A549 (cell line): ENCODE results near the gene MMP10. TPM values are rescaled to one million over a fixed set of nuclear protein-coding genes. Genes with fewer than 3 reads are reported as not detected.

Source experiments
- ATAC-seq, 2 experiments: fragments of 200-7000 bp in 1 of 2; fragments of >200 bp in 1 of 2; cut with Nextera tagmentation in 1 of 2; cut with Tn5 transposase in 1 of 2; 3 replicates each; pipeline versions ENCODE4 v1.8.0 to v1.9.1; 2018 to 2020; ENCODE audit warnings: mild to moderate bottlenecking in 1 of 2, moderate library complexity in 1 of 2
- CTCF ChIA-PET: fragments of 300-600 bp; sonication (Branson Sonifier 250); formaldehyde crosslinking; extraction: SDS; loops from one replicate; lab custom pipeline; 2021; ENCODE audit warnings: antibody characterized with exemption, inconsistent platforms; lab: Yijun Ruan, JAX
- POLR2A ChIA-PET: fragments of 350-600 bp; formaldehyde crosslinking; extraction: SDS; loops from one replicate; lab custom pipeline; 2021; ENCODE audit warnings: antibody characterized with exemption, inconsistent platforms; lab: Yijun Ruan, JAX
- DNase-seq, 2 experiments: peaks; one replicate each; pipeline versions ENCODE4 v3.0.0 to v3.0.0-alpha.2; 2011 to 2016; ENCODE audit warnings: low read depth in 1 of 2, low spot score in 1 of 2
- FAIRE-seq: peaks from 2 replicates; lab custom pipeline; 2011; peaks lifted over from hg19 to GRCh38; lab: Jason Lieb, UNC
- H3K27ac ChIP-seq, 2 experiments: fragments of >200 bp; sonication (Bioruptor Twin); formaldehyde crosslinking; 3 replicates each; pipeline ENCODE4 v1.5.1; 2016 to 2017
- H3K4me1 ChIP-seq: fragments of >200 bp; sonication (Bioruptor Twin); formaldehyde crosslinking; 3 replicates; pipeline ENCODE4 v1.6.1; 2016
- H3K4me2 ChIP-seq: fragments of >200 bp; sonication (Bioruptor Twin); formaldehyde crosslinking; 3 replicates; pipeline ENCODE4 v1.6.1; 2016
- H3K4me3 ChIP-seq: fragments of >200 bp; sonication (Bioruptor Twin); formaldehyde crosslinking; 3 replicates; pipeline ENCODE4 v1.5.1; 2016
- H3K9me3 ChIP-seq: fragments of >200 bp; sonication (Bioruptor Twin); formaldehyde crosslinking; 3 replicates; pipeline ENCODE4 v1.6.1; 2016
- BHLHE40 ChIP-seq: IDR thresholded peaks from 2 replicates; pipeline ENCODE4 v1.6.1; 2012; ENCODE audit warnings: low read depth, low read length, inconsistent platforms
- CEBPB ChIP-seq, 2 experiments: fragments of >200 bp in 1 of 2; sonication (Bioruptor Twin) in 1 of 2; formaldehyde crosslinking in 1 of 2; IDR thresholded peaks; 2 replicates each; pipeline ENCODE4 v1.6.1; 2012 to 2016
- CHD2 ChIP-seq: fragments of 150-350 bp; IDR thresholded peaks from 2 replicates; pipeline ENCODE4 v1.6.1; 2014; ENCODE audit warnings: low read length; ENCODE audit not compliant: partially characterized antibody
- CHD4 ChIP-seq: fragments of 200-600 bp; sonication (generic); IDR thresholded peaks from 2 replicates; pipeline ENCODE4 v1.6.1; 2016; ENCODE audit warnings: antibody characterized with exemption, mild to moderate bottlenecking, borderline replicate concordance
- E2F6 ChIP-seq: IDR thresholded peaks from 2 replicates; pipeline ENCODE4 v1.6.1; 2012; ENCODE audit warnings: low read depth, borderline replicate concordance
- EHMT2 ChIP-seq: fragments of 200-600 bp; sonication (generic); IDR thresholded peaks from 2 replicates; pipeline ENCODE4 v1.6.1; 2016; ENCODE audit warnings: antibody characterized with exemption, low read depth, mild to moderate bottlenecking, moderate library complexity
- EP300 ChIP-seq, 2 experiments: fragments of >200 bp; sonication (Bioruptor Twin); formaldehyde crosslinking; IDR thresholded peaks; 2 replicates in 1 of 2; 3 replicates in 1 of 2; pipeline ENCODE4 v1.6.1; 2016 to 2017
- FOSB ChIP-seq: fragments of 250-450 bp; sonication (Bioruptor Pico); IDR thresholded peaks from 2 replicates; pipeline ENCODE4 v1.5.0; 2020; ENCODE audit warnings: mild to moderate bottlenecking, moderate library complexity
- FOSL2 ChIP-seq, 2 experiments: fragments of 450-650 bp in 1 of 2; fragments of >200 bp in 1 of 2; sonication (Bioruptor Twin) in 1 of 2; formaldehyde crosslinking; IDR thresholded peaks; 2 replicates each; pipeline versions ENCODE4 v1.5.0 to v1.6.1; 2016 to 2020; ENCODE audit warnings: mild to moderate bottlenecking in 1 of 2, moderate library complexity in 1 of 2
- HDAC2 ChIP-seq: fragments of 200-600 bp; sonication (generic); IDR thresholded peaks from 2 replicates; pipeline ENCODE4 v1.6.1; 2016
- HOXA7 ChIP-seq: fragments of 250-450 bp; sonication (Bioruptor Pico); IDR thresholded peaks from 2 replicates; pipeline ENCODE4 v1.5.0; 2020; ENCODE audit warnings: mild to moderate bottlenecking, moderate library complexity
- HOXB13 ChIP-seq: fragments of 250-450 bp; sonication (Bioruptor Pico); IDR thresholded peaks from 2 replicates; pipeline ENCODE4 v1.5.0; 2020; ENCODE audit warnings: low read depth, mild to moderate bottlenecking, moderate library complexity
- HOXB5 ChIP-seq: fragments of 250-450 bp; sonication (Bioruptor Pico); IDR thresholded peaks from 2 replicates; pipeline ENCODE4 v1.5.0; 2020; ENCODE audit warnings: mild to moderate bottlenecking, moderate library complexity
- JUN ChIP-seq, 2 experiments: fragments of >200 bp; sonication (Bioruptor Twin); formaldehyde crosslinking; IDR thresholded peaks; 2 replicates in 1 of 2; 3 replicates in 1 of 2; pipeline ENCODE4 v1.6.1; 2016 to 2017
- KDM1A ChIP-seq: fragments of 200-600 bp; sonication (generic); IDR thresholded peaks from 2 replicates; pipeline ENCODE4 v1.6.1; 2016; ENCODE audit warnings: low read depth, mild to moderate bottlenecking
- NPAS2 ChIP-seq: fragments of 250-450 bp; sonication (Bioruptor Pico); IDR thresholded peaks from 2 replicates; pipeline ENCODE4 v1.8.0; 2022; ENCODE audit warnings: mild to moderate bottlenecking, moderate library complexity, borderline replicate concordance
- PHF8 ChIP-seq: fragments of 200-600 bp; sonication (generic); IDR thresholded peaks from 2 replicates; pipeline ENCODE4 v1.6.1; 2016; ENCODE audit warnings: low read depth, mild to moderate bottlenecking, antibody characterized with exemption, moderate library complexity, borderline replicate concordance
- RARB ChIP-seq: fragments of 250-450 bp; sonication (Bioruptor Pico); IDR thresholded peaks from 2 replicates; pipeline ENCODE4 v1.8.0; 2021; ENCODE audit warnings: mild to moderate bottlenecking, moderate library complexity
- RNF2 ChIP-seq: fragments of 200-600 bp; sonication (generic); IDR thresholded peaks from 2 replicates; pipeline ENCODE4 v1.6.1; 2016; ENCODE audit warnings: low read depth, mild to moderate bottlenecking, antibody characterized with exemption, moderate library complexity, borderline replicate concordance
- SMC3 ChIP-seq: fragments of >200 bp; sonication (Bioruptor Twin); formaldehyde crosslinking; IDR thresholded peaks from 3 replicates; pipeline ENCODE4 v1.6.1; 2018; ENCODE audit warnings: inconsistent platforms
- SREBF2 ChIP-seq: fragments of 450-650 bp; IDR thresholded peaks from 2 replicates; pipeline ENCODE4 v1.6.1; 2014; ENCODE audit warnings: mild to moderate bottlenecking, moderate library complexity
- ZSCAN20 ChIP-seq: fragments of 250-450 bp; sonication (Bioruptor Pico); IDR thresholded peaks from 2 replicates; pipeline ENCODE4 v1.8.0; 2022; ENCODE audit warnings: mild to moderate bottlenecking, moderate library complexity
- WGBS: methylation state at CpG from one replicate; pipeline ENCODE4 v1.1.6; 2017; ENCODE audit errors: missing lambda C conversion rate; 5-methylcytosine and 5-hydroxymethylcytosine counted together
- polyA plus RNA-seq, 4 experiments: library from polyadenylated mRNA; depleted of rRNA in 3 of 4; stranded (reverse); fragments of >200 nt; fragmentation: RNase III in 1 of 4; extraction: RNeasy Plus Mini Kit Qiagen cat#74134 plus additional on column Dnase treatment in 1 of 4; gene quantifications; 2 replicates in 3 of 4; 3 replicates in 1 of 4; pipeline ENCODE4 v1.2.3, GENCODE V29; 2011 to 2017
- TF ChIP-seq, protein P1 (sequence below): fragments of >200 bp; sonication (Bioruptor Twin); formaldehyde crosslinking; IDR thresholded peaks from 2 replicates; pipeline ENCODE4 v1.6.1; 2016
- TF ChIP-seq, protein P2 (sequence below): fragments of >200 bp; sonication (Bioruptor Twin); formaldehyde crosslinking; IDR thresholded peaks from 3 replicates; pipeline ENCODE4 v1.5.1; 2016

The MMP10 gene
- polyA plus RNA-seq, 2 of the 4 experiments (the other 2 are of a cell fraction) = 0.13 to 1.5 TPM

DNA sequence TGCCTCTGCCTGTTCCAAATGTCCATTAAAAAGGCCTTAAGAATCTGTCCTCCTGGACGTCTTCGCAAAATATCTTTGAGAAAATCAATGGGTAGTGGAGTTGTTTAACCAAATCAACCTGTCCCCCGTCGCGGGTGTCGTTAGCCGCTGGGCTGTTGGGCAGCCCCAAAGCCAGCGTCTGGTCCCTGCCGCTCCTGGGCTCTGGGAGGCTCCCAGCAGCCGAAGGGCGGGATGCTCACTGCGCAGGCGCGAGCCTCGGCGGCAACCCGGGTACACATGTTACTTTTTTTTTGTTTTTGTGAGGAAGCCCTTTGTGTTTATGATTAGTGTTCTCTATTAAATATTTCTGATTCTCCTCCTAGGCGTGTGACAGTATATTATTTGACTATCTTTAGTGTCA, 12.6 kb downstream of the MMP10 start:
- Histone ChIP-seq H3K9me3 (no peaks in the 10 kb centered on the region), H3K4me3 (no peak overlapping the region), H3K4me1 (0 out of 3 replicates have a peak, but pooled peaks cover 6% of the 10 kb centered on the region), H3K27ac (no peak overlapping the region), H3K4me2 (no peak overlapping the region)
- POLR2A ChIA-PET = no interaction called here
- ATAC-seq (no peak), FAIRE-seq (no peak), DNase-seq (no peak)
- TF ChIP-seq ZSCAN20 (CRISPR knock-in tag) (no peak), BHLHE40 (no peak), JUN (IDR thresholded peaks at IDR 0.05) (no peak), SMC3 (no peak), HOXB5 (CRISPR knock-in tag) (no peak), CHD2 (no peak), KDM1A (no peak), E2F6 (no peak), PHF8 (no peak)
- TF ChIP-seq, protein P1, sequence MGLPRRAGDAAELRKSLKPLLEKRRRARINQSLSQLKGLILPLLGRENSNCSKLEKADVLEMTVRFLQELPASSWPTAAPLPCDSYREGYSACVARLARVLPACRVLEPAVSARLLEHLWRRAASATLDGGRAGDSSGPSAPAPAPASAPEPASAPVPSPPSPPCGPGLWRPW = no peak
- CTCF ChIA-PET = no interaction called here
- 85% methylated on average over 17 of the region's 18 CpGs for WGBS

GRCh38 chr11:102763440-102763839, 17.0 kb downstream of the MMP10 start:
- DNase-seq (no peak), ATAC-seq (no peak), FAIRE-seq (no peak)
- ChIA-PET CTCF (interaction anchor here (1.0 kb wide), 1 partner anchor 177 kb away, joined by 3 read pairs; no protein-coding TSS in a partner anchor), POLR2A (no interaction called here)
- TF ChIP-seq FOSB (CRISPR knock-in tag) (no peak), HOXB13 (CRISPR knock-in tag) (no peak), JUN (IDR thresholded peaks at IDR 0.05) (no peak), CHD2 (no peak), EP300 (IDR thresholded peaks at IDR 0.05) (no peak), HOXA7 (CRISPR knock-in tag) (no peak), RARB (CRISPR knock-in tag) (no peak), EHMT2 (no peak), SREBF2 (no peak), CHD4 (no peak), RNF2 (no peak), SMC3 (no peak), NPAS2 (CRISPR knock-in tag) (no peak), HDAC2 (no peak), KDM1A (no peak), CEBPB (IDR thresholded peaks at IDR 0.05) (no peak), FOSL2 (IDR thresholded peaks at IDR 0.05) (no peak), FOSL2 (CRISPR knock-in tag; IDR thresholded peaks at IDR 0.05) (no peak)
- TF ChIP-seq, protein P2, sequence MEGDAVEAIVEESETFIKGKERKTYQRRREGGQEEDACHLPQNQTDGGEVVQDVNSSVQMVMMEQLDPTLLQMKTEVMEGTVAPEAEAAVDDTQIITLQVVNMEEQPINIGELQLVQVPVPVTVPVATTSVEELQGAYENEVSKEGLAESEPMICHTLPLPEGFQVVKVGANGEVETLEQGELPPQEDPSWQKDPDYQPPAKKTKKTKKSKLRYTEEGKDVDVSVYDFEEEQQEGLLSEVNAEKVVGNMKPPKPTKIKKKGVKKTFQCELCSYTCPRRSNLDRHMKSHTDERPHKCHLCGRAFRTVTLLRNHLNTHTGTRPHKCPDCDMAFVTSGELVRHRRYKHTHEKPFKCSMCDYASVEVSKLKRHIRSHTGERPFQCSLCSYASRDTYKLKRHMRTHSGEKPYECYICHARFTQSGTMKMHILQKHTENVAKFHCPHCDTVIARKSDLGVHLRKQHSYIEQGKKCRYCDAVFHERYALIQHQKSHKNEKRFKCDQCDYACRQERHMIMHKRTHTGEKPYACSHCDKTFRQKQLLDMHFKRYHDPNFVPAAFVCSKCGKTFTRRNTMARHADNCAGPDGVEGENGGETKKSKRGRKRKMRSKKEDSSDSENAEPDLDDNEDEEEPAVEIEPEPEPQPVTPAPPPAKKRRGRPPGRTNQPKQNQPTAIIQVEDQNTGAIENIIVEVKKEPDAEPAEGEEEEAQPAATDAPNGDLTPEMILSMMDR = no peak
- Histone ChIP-seq H3K9me3 (no peaks in the 10 kb centered on the region), H3K4me1 (peaks cover 42% of the 10 kb centered on the region), H3K4me3 (no peak overlapping the region), H3K4me2 (no peak overlapping the region), H3K27ac (peak overlapping the region in 1 of 2 experiments; percentile 65; a peak in 2 of 6 replicates)
- WGBS = 21% methylated on average over 2 of the region's 2 CpGs
